K562 (cell line): Measurements from ENCODE around the gene CABP2. TPM values are rescaled to one million over a fixed set of nuclear protein-coding genes. Genes with fewer than 3 reads are reported as not detected.

Experiments
- BRD4 ChIP-seq: fragments of 200-600 bp; sonication (generic); IDR thresholded peaks from 2 replicates; pipeline ENCODE4 v1.6.1; 2017; ENCODE audit warnings: inconsistent platforms
- ETV1 ChIP-seq: fragments of 450-650 bp; conservative IDR thresholded peaks from 2 replicates; pipeline ENCODE4 v1.6.1; 2016; ENCODE audit warnings: missing genetic modification characterization, control low read depth, low read depth, missing compliant biosample characterization
- GABPB2 ChIP-seq: fragments of 250-450 bp; sonication (Bioruptor Pico); conservative IDR thresholded peaks from 2 replicates; pipeline ENCODE4 v1.5.1; 2021; ENCODE audit warnings: mild to moderate bottlenecking
- HDAC1 ChIP-seq, 2 experiments: fragments of 450-650 bp; IDR thresholded peaks; 2 replicates each; pipeline ENCODE4 v1.6.1; 2016 to 2017; ENCODE audit warnings: inconsistent platforms in 1 of 2, mild to moderate bottlenecking in 1 of 2, moderate library complexity in 1 of 2
- MIER1 ChIP-seq: fragments of 450-650 bp; IDR thresholded peaks from 2 replicates; pipeline ENCODE4 v1.6.1; 2016; ENCODE audit warnings: antibody characterized with exemption, mild to moderate bottlenecking, low read depth
- MTA1 ChIP-seq: fragments of 450-650 bp; IDR thresholded peaks from 2 replicates; pipeline ENCODE4 v1.6.1; 2017; ENCODE audit warnings: borderline replicate concordance
- NFRKB ChIP-seq: fragments of 450-650 bp; IDR thresholded peaks from 2 replicates; pipeline ENCODE4 v1.6.1; 2016; ENCODE audit warnings: low read depth
- NR2F6 ChIP-seq: fragments of 450-650 bp; formaldehyde crosslinking; IDR thresholded peaks from 2 replicates; pipeline ENCODE4 v1.4.0; 2020; ENCODE audit warnings: mild to moderate bottlenecking
- NRF1 ChIP-seq, 2 experiments: fragments of 450-650 bp; IDR thresholded peaks in 1 of 2; conservative IDR thresholded peaks in 1 of 2; 2 replicates each; pipeline ENCODE4 v1.6.1; 2014; ENCODE audit warnings: mild to moderate bottlenecking in 2 of 2
- POLR2B ChIP-seq: fragments of 450-650 bp; IDR thresholded peaks from 2 replicates; pipeline ENCODE4 v1.6.1; 2018; ENCODE audit warnings: low read depth; ENCODE audit not compliant: partially characterized antibody
- RBM25 ChIP-seq: fragments of 200-400 bp; formaldehyde crosslinking; IDR thresholded peaks from 2 replicates; pipeline ENCODE4 v1.6.1; 2018; ENCODE audit warnings: low read length, low read depth, moderate library complexity; ENCODE audit not compliant: severe bottlenecking
- RUNX1 ChIP-seq: sonication (generic); IDR thresholded peaks from 2 replicates; pipeline ENCODE4 v1.6.1; 2016; ENCODE audit warnings: antibody characterized with exemption, low read depth
- ZFP1 ChIP-seq: fragments of 450-650 bp; formaldehyde crosslinking; IDR thresholded peaks from 2 replicates; pipeline ENCODE4 v1.4.0; 2020; ENCODE audit warnings: mild to moderate bottlenecking, mixed read lengths
- ZNF444 ChIP-seq: fragments of 250-450 bp; sonication (Bioruptor Pico); IDR thresholded peaks from 2 replicates; pipeline ENCODE4 v1.4.0; 2020; ENCODE audit warnings: mild to moderate bottlenecking, moderate library complexity
- ZNF668 ChIP-seq: fragments of 250-450 bp; sonication (Bioruptor Pico); IDR thresholded peaks from 2 replicates; pipeline ENCODE4 v1.8.0; 2022; ENCODE audit warnings: mild to moderate bottlenecking, inconsistent platforms
- ZNF717 ChIP-seq: fragments of 250-450 bp; sonication (Bioruptor Pico); IDR thresholded peaks from 2 replicates; pipeline ENCODE4 v1.5.0; 2021
- ZZZ3 ChIP-seq: fragments of 450-650 bp; IDR thresholded peaks from 2 replicates; pipeline ENCODE4 v1.6.1; 2016; ENCODE audit warnings: antibody characterized with exemption, mild to moderate bottlenecking, moderate library complexity
- polyA plus RNA-seq, 8 experiments: library from polyadenylated mRNA; depleted of rRNA in 4 of 8; stranded (reverse) in 5 of 8; unstranded in 3 of 8; fragments of >200 nt; fragmentation: Nextera tagmentation in 2 of 8; fragmentation: Illumina TruSeq in 1 of 8; extraction: Ambion mirVana in 2 of 8; extraction: Trizol in 1 of 8; gene quantifications; 2 replicates each; pipeline versions ENCODE4 v1.2.1 to v1.2.3, GENCODE V29; 2011 to 2014; ENCODE audit warnings: inconsistent platforms in 1 of 8, missing spikeins in 1 of 8
- total RNA-seq, 7 experiments: library from RNA; depleted of rRNA in 6 of 7; stranded (reverse); fragments of >200 nt in 6 of 7; fragmentation: Illumina TruSeq in 2 of 7; extraction: Trizol in 2 of 7; gene quantifications; 2 replicates each; pipeline versions ENCODE4 v1.2.1 to v1.2.3, GENCODE V29; 2011 to 2021; ENCODE audit warnings: low replicate concordance in 1 of 7
- TF ChIP-seq, protein P1 (sequence below): fragments of 450-650 bp; IDR thresholded peaks from 2 replicates; pipeline ENCODE4 v1.6.1; 2016; ENCODE audit warnings: mild to moderate bottlenecking, moderate library complexity
- TF ChIP-seq, protein P2 (sequence below): fragments of 250-450 bp; sonication (Bioruptor Pico); IDR thresholded peaks from 2 replicates; pipeline ENCODE4 v1.5.0; 2021; ENCODE audit warnings: mild to moderate bottlenecking, borderline replicate concordance

Gene CABP2
- total and polyA plus RNA-seq, 9 of the 15 experiments (the other 6 are each of a cell fraction or from before 2014, with no cell fraction given) = not detected

DNA sequence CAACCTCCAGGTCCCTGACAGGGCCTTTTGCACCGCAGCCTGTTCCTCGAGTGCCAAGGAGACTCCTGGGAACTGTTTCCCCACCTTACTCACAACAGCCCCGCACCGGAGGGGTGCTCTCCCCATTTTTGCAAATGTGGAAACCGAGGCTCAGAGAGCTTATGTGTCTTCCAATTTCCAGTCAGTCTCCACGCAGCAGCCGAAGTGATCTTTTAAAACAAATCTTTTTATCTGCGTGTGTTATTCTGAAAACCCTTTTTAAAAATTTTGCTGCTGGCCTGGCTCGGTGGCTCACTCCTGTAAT lies 53.8 kb downstream of the CABP2 start (continued):
- TF ChIP-seq, protein P1, sequence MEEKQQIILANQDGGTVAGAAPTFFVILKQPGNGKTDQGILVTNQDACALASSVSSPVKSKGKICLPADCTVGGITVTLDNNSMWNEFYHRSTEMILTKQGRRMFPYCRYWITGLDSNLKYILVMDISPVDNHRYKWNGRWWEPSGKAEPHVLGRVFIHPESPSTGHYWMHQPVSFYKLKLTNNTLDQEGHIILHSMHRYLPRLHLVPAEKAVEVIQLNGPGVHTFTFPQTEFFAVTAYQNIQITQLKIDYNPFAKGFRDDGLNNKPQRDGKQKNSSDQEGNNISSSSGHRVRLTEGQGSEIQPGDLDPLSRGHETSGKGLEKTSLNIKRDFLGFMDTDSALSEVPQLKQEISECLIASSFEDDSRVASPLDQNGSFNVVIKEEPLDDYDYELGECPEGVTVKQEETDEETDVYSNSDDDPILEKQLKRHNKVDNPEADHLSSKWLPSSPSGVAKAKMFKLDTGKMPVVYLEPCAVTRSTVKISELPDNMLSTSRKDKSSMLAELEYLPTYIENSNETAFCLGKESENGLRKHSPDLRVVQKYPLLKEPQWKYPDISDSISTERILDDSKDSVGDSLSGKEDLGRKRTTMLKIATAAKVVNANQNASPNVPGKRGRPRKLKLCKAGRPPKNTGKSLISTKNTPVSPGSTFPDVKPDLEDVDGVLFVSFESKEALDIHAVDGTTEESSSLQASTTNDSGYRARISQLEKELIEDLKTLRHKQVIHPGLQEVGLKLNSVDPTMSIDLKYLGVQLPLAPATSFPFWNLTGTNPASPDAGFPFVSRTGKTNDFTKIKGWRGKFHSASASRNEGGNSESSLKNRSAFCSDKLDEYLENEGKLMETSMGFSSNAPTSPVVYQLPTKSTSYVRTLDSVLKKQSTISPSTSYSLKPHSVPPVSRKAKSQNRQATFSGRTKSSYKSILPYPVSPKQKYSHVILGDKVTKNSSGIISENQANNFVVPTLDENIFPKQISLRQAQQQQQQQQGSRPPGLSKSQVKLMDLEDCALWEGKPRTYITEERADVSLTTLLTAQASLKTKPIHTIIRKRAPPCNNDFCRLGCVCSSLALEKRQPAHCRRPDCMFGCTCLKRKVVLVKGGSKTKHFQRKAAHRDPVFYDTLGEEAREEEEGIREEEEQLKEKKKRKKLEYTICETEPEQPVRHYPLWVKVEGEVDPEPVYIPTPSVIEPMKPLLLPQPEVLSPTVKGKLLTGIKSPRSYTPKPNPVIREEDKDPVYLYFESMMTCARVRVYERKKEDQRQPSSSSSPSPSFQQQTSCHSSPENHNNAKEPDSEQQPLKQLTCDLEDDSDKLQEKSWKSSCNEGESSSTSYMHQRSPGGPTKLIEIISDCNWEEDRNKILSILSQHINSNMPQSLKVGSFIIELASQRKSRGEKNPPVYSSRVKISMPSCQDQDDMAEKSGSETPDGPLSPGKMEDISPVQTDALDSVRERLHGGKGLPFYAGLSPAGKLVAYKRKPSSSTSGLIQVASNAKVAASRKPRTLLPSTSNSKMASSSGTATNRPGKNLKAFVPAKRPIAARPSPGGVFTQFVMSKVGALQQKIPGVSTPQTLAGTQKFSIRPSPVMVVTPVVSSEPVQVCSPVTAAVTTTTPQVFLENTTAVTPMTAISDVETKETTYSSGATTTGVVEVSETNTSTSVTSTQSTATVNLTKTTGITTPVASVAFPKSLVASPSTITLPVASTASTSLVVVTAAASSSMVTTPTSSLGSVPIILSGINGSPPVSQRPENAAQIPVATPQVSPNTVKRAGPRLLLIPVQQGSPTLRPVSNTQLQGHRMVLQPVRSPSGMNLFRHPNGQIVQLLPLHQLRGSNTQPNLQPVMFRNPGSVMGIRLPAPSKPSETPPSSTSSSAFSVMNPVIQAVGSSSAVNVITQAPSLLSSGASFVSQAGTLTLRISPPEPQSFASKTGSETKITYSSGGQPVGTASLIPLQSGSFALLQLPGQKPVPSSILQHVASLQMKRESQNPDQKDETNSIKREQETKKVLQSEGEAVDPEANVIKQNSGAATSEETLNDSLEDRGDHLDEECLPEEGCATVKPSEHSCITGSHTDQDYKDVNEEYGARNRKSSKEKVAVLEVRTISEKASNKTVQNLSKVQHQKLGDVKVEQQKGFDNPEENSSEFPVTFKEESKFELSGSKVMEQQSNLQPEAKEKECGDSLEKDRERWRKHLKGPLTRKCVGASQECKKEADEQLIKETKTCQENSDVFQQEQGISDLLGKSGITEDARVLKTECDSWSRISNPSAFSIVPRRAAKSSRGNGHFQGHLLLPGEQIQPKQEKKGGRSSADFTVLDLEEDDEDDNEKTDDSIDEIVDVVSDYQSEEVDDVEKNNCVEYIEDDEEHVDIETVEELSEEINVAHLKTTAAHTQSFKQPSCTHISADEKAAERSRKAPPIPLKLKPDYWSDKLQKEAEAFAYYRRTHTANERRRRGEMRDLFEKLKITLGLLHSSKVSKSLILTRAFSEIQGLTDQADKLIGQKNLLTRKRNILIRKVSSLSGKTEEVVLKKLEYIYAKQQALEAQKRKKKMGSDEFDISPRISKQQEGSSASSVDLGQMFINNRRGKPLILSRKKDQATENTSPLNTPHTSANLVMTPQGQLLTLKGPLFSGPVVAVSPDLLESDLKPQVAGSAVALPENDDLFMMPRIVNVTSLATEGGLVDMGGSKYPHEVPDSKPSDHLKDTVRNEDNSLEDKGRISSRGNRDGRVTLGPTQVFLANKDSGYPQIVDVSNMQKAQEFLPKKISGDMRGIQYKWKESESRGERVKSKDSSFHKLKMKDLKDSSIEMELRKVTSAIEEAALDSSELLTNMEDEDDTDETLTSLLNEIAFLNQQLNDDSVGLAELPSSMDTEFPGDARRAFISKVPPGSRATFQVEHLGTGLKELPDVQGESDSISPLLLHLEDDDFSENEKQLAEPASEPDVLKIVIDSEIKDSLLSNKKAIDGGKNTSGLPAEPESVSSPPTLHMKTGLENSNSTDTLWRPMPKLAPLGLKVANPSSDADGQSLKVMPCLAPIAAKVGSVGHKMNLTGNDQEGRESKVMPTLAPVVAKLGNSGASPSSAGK = no peak
- no peak for TF ChIP-seq BRD4
- TF ChIP-seq RBM25 = no peak
- no peak for TF ChIP-seq HDAC1 (IDR thresholded peaks at IDR 0.05)
- TF ChIP-seq RUNX1 = no peak
- TF ChIP-seq ZNF717 (CRISPR knock-in tag) = no peak
- TF ChIP-seq GABPB2 = no peak
- TF ChIP-seq ZFP1 = no peak
- TF ChIP-seq, protein P2, sequence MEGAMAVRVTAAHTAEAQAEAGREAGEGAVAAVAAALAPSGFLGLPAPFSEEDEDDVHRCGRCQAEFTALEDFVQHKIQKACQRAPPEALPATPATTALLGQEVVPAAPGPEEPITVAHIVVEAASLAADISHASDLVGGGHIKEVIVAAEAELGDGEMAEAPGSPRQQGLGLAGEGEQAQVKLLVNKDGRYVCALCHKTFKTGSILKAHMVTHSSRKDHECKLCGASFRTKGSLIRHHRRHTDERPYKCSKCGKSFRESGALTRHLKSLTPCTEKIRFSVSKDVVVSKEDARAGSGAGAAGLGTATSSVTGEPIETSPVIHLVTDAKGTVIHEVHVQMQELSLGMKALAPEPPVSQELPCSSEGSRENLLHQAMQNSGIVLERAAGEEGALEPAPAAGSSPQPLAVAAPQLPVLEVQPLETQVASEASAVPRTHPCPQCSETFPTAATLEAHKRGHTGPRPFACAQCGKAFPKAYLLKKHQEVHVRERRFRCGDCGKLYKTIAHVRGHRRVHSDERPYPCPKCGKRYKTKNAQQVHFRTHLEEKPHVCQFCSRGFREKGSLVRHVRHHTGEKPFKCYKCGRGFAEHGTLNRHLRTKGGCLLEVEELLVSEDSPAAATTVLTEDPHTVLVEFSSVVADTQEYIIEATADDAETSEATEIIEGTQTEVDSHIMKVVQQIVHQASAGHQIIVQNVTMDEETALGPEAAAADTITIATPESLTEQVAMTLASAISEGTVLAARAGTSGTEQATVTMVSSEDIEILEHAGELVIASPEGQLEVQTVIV (CRISPR knock-in tag) = no peak
- no peak for TF ChIP-seq MIER1
- no peak for TF ChIP-seq ZZZ3
- no peak for TF ChIP-seq NRF1 (conservative IDR thresholded peaks at IDR 0.05 in 1 of 2, IDR thresholded peaks at IDR 0.05 in 1 of 2)
- TF ChIP-seq ZNF668 (CRISPR knock-in tag) = no peak
- TF ChIP-seq NFRKB = peak; percentile 55; the same call in 1 of the 2 replicates
- TF ChIP-seq MTA1 = peak; percentile 58; the same call in 1 of the 2 replicates
- TF ChIP-seq NR2F6 (CRISPR knock-in tag) = no peak
- TF ChIP-seq ETV1 = no peak
- TF ChIP-seq POLR2B = no peak
- TF ChIP-seq ZNF444 (CRISPR knock-in tag) = no peak
